Measurements from ENCODE around the gene SLAMF6. TPM values are rescaled to one million over a fixed set of nuclear protein-coding genes. Genes with fewer than 3 reads are reported as not detected.

SLAMF6 gene
- polyA plus RNA-seq, 2 of the 4 experiments (the other 2 are of a cell fraction) = not detected

GRCh38 chr1:160489513-160490261 lies 33.4 kb downstream of the SLAMF6 start:
- Histone ChIP-seq H3K27ac (no peak overlapping the region), H3K4me2 (no peak overlapping the region), H3K4me3 (no peak overlapping the region), H3K9me3 (no peaks in the 10 kb centered on the region), H3K4me1 (no peaks in the 10 kb centered on the region)
- 33% methylated on average over 4 of the region's 4 CpGs for WGBS (ENCODE audit: missing lambda C conversion rate)
- ChIA-PET POLR2A (no interaction called here), CTCF (no interaction called here)
- FAIRE-seq = no peak
- no peak for DNase-seq (ENCODE audit: low read depth in 1 of 2, low spot score in 1 of 2)
- no peak for ATAC-seq
- TF ChIP-seq RAD21 (conservative IDR thresholded peaks at IDR 0.05 in 1 of 2, IDR thresholded peaks at IDR 0.05 in 1 of 2) (no peak), CTCF (IDR thresholded peaks at IDR 0.05) (no peak), ZNF302 (CRISPR knock-in tag; IDR thresholded peaks at IDR 0.05) (no peak), CEBPB (IDR thresholded peaks at IDR 0.05) (no peak), ZC3H11A (IDR thresholded peaks at IDR 0.05) (no peak), RFX5 (IDR thresholded peaks at IDR 0.05) (no peak), NFE2L2 (conservative IDR thresholded peaks at IDR 0.05; ENCODE audit: low read length) (no peak), EP300 (IDR thresholded peaks at IDR 0.05) (no peak), KDM1A (IDR thresholded peaks at IDR 0.05; ENCODE audit: low read depth) (no peak), POLR2A (IDR thresholded peaks at IDR 0.05; ENCODE audit: low read length) (no peak), ATOH8 (CRISPR knock-in tag; IDR thresholded peaks at IDR 0.05; ENCODE audit: low read depth) (no peak), ZFP36 (IDR thresholded peaks at IDR 0.05; ENCODE audit: borderline replicate concordance, partially characterized antibody) (no peak), PBX3 (IDR thresholded peaks at IDR 0.05) (no peak), KDM5A (IDR thresholded peaks at IDR 0.05) (no peak), CHD4 (IDR thresholded peaks at IDR 0.05; ENCODE audit: borderline replicate concordance) (no peak), FOSL2 (IDR thresholded peaks at IDR 0.05) (no peak), FOSL2 (CRISPR knock-in tag; IDR thresholded peaks at IDR 0.05) (no peak), HOXA7 (CRISPR knock-in tag; IDR thresholded peaks at IDR 0.05) (no peak), REST (IDR thresholded peaks at IDR 0.05) (no peak), HDAC2 (IDR thresholded peaks at IDR 0.05) (no peak), JUNB (IDR thresholded peaks at IDR 0.05) (no peak)

Data from A549 (cell line).